IPS DF 4.7 (cell line): Measurements from ENCODE around the gene GPER1.
"Not testable (repeated sequence)": the region's sequence is repeated elsewhere in the genome, so short reads cannot be mapped to it uniquely, and the experiment has no call there.

Experiments used
- DNase-seq: peaks from one replicate; pipeline ENCODE4 v3.0.0-alpha.2; 2013; ENCODE audit warnings: low spot score; ENCODE audit errors: extremely low read depth

GPER1 gene

DNA sequence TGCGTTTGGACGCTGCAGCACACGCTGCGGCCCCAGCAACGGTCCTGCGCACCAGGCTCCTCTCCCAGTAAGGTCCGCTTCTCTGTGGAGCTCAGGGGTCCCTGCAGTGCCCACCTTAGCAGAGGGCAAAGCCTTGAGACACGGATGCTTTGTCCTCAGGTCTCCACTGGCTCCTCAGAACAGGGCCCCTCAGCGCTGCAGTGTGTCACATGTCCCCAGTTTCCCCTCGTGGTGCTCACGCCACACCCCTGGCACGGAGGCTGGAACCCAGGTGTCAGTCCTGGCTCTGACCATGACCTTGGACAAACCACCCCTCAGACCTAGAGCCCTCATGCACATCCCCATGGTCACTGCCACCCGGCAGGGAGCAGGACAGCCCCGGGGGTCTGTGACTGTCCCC lies 19.9 kb upstream of the GPER1 start:
- DNase-seq = no peak

- DNase-seq = no peak
Measured at GRCh38 chr7:1068619-1069018, 19.3 kb upstream of the GPER1 start.

DNA sequence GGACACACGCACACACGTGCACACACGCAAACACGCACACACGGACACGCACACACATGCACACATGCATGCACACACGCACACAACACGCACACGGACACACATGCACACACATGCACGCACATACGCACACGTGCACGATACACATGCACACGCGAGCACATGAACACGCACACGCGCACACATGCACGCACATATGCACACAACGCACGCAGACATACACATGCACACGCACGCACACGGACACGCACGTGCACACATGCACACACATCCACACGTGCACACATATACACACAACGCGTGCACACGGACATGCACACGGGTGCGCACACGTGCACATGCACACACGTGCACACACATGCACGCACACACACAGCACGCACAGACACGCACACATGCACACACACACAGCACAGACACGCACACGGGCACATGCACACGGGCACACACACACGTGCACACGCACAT lies 17.3 kb upstream of the GPER1 start:
- DNase-seq = no peak

GRCh38 chr7:1071731-1072254 lies 16.1 kb upstream of the GPER1 start:
- DNase-seq = no peak

DNA sequence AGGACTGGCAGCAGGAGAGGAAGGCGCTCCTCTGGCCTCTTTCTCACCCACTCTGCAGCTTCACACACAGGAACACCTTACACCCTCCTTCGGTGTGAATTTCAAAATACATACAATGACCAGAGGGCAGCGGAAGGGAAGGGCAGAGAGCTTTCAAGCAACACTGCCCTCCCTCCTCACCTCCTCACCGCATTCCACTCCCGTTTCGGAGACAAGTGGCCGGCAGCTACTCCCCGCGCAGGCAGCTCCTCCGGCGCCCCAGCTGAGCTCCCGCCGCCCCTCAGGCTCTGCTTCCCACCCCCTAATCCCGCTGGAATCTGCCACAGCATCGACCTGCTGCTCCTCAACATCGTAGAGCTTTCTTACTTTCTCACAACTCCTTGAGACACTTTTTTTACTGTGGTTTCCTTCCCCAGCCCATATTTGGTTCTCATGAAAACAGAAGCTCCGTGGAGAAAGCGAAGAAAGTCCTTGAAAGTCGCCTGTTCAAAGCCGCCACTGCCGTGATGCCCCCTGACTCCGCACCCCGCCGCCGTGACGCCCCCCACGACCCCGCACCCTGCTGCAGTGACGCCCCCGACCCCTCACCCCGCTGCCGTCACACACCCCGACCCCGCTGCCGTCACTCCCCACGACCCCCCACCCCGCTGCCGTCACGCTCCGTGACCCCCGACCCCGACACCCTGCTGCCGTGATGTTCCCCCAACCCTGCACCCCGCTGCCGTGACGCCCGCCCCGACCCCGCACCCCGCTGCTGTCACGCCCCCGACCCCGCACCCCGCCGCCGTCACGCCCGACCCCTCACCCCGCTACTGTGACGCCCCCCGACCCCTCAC lies 14.6 kb upstream of the GPER1 start:
- DNase-seq = no peak

GRCh38 chr7:1074018-1074417 lies 13.9 kb upstream of the GPER1 start:
- DNase-seq = not testable (repeated sequence)

DNA sequence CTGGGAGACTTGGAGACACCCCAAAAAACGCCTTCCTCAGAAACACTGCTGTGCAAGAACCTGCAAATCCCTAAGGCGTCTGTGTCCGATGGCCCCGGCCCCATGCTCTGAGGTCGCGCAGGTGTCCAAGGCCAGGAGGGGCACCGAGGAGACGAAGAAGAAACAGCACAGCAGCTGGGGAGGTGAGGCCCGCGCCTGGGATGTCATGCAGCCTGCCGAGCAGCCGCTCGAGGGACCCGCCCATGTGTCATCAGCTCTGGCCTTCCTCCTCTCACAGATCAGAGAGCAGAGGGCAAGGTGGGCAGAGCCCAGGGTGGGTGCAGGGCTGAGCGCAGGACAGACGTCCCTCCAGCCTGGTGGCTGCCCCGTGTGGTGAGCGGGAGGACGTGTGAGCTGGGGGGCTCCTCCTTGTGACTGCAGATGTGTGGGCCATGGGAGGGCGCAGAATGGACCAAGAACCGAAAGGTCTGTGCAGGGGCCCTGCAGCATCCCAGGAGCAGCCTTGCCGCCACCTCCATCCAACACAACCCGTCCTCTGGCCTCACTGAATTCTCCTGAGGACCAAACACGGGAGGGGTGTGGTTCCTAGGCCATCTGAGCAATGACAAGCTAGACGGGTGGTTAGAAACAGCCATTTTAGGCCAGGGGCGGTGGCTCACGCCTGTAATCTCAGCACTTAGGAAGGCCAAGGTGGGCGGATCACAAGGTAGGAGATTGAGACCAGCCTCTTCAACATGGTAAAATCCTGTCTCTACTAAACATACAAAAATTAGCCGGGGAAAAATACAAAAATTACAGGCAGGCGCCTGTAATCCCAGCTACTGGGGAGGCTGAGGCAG lies 13.1 kb upstream of the GPER1 start:
- DNase-seq = no peak

- no peak for DNase-seq
Measured at GRCh38 chr7:1076184-1077072, 11.5 kb upstream of the GPER1 start.

- no peak for DNase-seq
Measured at GRCh38 chr7:1078519-1078918, 9.4 kb upstream of the GPER1 start.

DNA sequence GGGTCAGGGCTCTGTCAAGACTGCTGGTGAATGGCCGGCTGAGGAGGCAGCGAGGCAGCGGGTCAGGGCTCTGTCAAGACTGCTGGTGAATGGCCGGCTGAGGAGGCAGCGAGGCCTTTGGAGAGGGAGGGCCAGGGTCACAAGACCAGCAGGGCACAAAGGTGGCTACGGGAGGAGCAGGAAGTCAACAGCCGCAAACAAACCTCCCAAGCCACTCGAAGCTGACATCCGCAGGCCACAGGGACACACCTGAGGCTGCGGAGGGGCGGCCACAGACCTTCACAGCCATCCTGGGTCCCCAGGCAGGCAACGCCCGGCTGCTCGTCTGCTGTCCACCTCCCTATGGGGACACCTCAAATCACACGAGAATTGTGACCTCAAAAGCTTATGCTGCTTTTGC lies 8.9 kb upstream of the GPER1 start:
- DNase-seq = no peak

DNA sequence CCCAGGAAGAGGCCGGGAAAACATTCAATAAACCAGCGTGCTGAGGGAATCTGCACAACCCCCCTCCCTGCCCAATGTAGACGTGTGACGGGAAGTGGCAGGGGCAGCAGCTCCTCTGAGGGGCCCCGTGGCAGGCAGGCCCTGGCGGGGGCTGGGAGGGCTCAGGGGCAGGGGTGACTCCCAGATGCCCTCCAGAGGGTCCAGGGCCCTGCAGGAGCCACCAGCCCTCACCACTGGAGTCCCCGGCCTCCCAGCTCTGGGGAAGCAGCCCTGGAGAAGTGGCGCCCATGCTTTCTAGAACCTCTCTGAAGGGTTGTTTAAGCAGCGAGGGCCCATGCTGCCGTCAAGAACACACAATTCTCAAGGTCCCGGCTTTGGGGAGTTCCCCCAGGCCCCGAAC lies 8.4 kb upstream of the GPER1 start:
- DNase-seq = no peak

GRCh38 chr7:1080252-1080920 lies 7.5 kb upstream of the GPER1 start:
- no peak for DNase-seq

- no peak for DNase-seq
Measured at GRCh38 chr7:1080921-1081255, 7.0 kb upstream of the GPER1 start.

GRCh38 chr7:1081336-1081735 lies 6.6 kb upstream of the GPER1 start:
- DNase-seq = no peak

DNA sequence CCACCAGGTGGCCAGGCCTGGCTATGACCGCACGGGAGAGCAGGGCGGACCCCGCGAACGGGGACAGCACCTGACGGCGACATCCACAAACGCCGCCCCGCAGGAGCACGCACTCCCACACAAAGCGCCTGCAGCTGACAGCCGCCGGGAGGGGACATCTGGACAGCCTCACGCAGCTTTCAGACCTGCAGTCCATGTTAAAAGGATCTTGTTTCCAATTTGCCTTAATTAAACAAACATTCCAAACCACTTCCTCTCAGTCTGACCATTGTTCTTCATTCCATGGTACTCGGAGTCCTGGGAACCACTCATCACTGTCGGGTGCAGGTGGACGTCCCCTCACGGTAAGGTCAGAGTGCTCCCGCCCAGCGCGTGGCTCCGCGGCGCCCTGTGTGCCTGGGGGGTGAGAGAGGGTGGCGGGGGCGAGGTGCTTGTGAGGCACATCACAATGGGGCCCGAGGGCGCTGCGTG lies 5.9 kb upstream of the GPER1 start:
- DNase-seq = no peak

DNA sequence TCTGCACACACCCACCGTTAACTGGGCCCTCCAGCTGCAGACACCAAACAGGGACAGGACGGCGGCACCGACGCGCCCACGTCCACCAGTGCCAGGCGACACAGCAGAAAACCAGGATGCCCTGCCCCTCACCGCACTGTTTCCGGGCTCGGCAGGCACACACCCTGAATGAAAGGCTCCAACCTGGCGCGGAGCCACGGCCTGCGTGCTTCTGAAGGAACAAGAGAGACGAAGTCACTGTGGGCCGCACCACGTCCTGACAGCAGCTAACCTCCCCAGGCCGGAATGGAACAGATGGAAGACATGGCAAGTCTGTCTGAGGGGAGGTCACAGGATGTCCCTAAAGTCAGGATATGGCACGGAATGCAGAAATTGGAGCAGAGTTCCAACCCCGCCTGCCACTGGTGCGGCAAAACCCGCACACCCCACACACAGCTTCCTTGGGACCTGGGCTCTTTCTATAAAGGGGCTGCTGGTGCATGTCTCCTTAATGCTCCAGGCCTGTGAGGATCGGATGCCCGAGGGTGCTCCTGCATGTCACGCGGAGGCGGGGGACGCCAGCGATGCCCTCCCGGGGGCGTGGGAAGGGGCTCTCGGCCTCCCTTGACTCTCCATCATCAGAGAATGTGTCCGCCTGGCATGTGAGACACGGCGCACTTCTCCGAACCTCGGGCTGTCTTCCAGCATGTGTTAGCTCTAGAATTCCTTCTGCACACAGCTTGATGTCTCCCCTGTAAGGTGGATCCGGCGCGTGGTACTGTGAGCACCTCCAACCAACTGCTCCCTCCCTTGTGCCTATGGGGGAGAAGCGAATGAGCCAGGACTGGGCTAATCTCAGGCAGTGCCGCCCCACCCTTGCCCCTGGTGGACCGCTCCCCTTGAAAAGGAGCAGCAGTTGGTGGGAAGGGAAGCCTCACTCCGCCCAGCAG lies 3.9 kb upstream of the GPER1 start:
- no peak for DNase-seq

DNA sequence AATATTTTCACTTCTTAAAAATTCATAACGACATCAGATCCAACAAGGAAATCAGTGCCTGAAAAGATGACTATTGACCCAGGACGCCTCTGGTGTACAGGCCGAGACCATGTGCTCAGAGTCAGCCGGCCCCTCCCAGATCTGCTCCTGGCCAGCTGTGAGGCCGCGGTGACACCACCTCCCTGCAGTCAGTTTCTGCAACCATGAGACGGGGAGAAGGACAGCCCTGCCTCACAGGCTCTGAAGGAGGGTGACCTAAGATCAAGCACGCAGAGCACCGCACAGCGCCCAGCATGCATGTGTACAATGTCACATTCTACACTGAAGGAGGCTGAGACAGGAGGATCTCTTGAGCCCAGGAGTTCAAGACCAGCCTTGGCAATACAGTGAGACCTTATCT lies 2.6 kb upstream of the GPER1 start:
- DNase-seq = no peak

- DNase-seq = no peak
Measured at GRCh38 chr7:1085910-1086421, 1.9 kb upstream of the GPER1 start.
